ENCODE data around the gene UVRAG.

Gene UVRAG

DNA sequence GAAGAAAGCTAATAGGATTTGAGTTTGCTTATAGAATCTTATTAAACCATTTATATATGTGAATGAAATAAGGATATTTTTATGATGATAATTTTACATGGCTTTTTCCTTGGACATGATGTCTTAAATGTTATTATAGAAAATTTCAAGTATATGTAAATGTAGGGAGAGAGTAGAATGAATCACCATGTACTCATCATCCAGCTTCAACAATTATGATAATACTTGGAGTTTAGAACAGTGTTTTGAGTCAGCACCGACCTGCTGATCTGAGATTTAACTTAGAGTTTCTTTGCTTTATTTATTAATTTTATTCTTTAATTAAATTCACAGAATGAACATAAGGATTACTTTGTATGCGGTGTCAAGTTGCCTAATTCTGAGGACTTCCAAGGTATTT, 193.5 kb downstream of the UVRAG start:
- Histone ChIP-seq H3K4me3 (ENCODE audit: low read length in 2 of 2) (no peak overlapping the region), H4K8ac (ENCODE audit: low read depth, low read length) (no peak overlapping the region), H3K27me3 (ENCODE audit: control insufficient read depth in 3 of 3, insufficient read depth in 3 of 3, low read depth in 1 of 3, low read length in 3 of 3) (no peaks in the 10 kb centered on the region), H2BK5ac (ENCODE audit: low read length) (no peak overlapping the region), H2BK12ac (ENCODE audit: low read length) (no peak overlapping the region), H3K4me1 (ENCODE audit: control insufficient read depth in 2 of 2, insufficient read depth in 1 of 2, low read depth in 1 of 2, low read length in 2 of 2) (no peaks in the 10 kb centered on the region), H2BK120ac (ENCODE audit: low read depth, low read length) (no peak overlapping the region), H3K18ac (ENCODE audit: low read length) (no peak overlapping the region), H2AFZ (ENCODE audit: low read length) (no peak overlapping the region), H3K9ac (ENCODE audit: low read depth, low read length, poor library complexity) (no peak overlapping the region), H3K23ac (ENCODE audit: low read depth, low read length, poor library complexity) (no peak overlapping the region), H4K91ac (ENCODE audit: low read depth, low read length, poor library complexity) (no peak overlapping the region), H3K9me3 (replicated peaks in 1 of 2; ENCODE audit: control insufficient read depth in 2 of 2, insufficient read depth in 1 of 2, low read depth in 1 of 2, low read length in 2 of 2) (peaks cover 0 to 4% of the 10 kb centered on the region in 2 donors), H3K4ac (ENCODE audit: low read length) (no peak overlapping the region), H2AK5ac (ENCODE audit: low read depth, low read length) (no peak overlapping the region), H2BK15ac (ENCODE audit: low read length) (no peak overlapping the region), H3K27ac (replicated peaks; ENCODE audit: low read length) (no peak overlapping the region), H3K14ac (ENCODE audit: low read length) (no peak overlapping the region), H3K36me3 (replicated peaks in 1 of 2; ENCODE audit: control insufficient read depth in 2 of 2, insufficient read depth in 2 of 2, low read length in 2 of 2) (peaks cover 0 to 79% of the 10 kb centered on the region in 2 donors), H3K79me1 (ENCODE audit: low read depth, low read length) (peaks cover 1% of the 10 kb centered on the region), H3K4me2 (ENCODE audit: insufficient read depth, low read length, poor library complexity, severe bottlenecking) (no peak overlapping the region)
- no CpG with 5 or more reads among the region's 2 CpGs for WGBS, 2 donors (ENCODE audit: extremely low coverage in 2 of 2, insufficient read length in 2 of 2, insufficient replicate concordance in 1 of 2)
- DNase-seq (ENCODE audit: low spot score), result no peak

DNA sequence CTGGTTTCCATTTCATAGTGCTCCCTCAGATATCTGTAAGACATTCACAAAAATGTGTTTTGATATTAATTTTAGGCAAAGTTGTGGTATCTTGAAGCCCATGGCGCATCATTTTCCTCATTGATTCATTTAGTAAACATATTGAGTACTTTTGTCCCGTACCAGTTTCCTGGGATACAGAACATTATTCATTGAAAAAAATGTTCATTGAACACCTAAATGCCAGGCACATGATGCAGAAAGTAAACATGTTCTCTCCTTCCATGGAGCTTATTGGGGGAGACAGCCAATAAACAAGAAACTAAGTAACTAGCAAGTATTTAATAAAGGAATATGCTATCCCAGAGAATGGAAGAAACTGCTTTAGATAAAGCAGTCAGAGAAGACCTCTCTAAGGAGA, 195.0 kb downstream of the UVRAG start:
- Histone ChIP-seq H3K18ac (ENCODE audit: low read length) (no peak overlapping the region), H2BK12ac (ENCODE audit: low read length) (no peak overlapping the region), H3K14ac (ENCODE audit: low read length) (no peak overlapping the region), H2AK5ac (ENCODE audit: low read depth, low read length) (no peak overlapping the region), H3K27me3 (ENCODE audit: control insufficient read depth in 3 of 3, insufficient read depth in 3 of 3, low read depth in 1 of 3, low read length in 3 of 3) (no peaks in the 10 kb centered on the region), H3K79me1 (ENCODE audit: low read depth, low read length) (peaks cover 1% of the 10 kb centered on the region), H3K27ac (replicated peaks; ENCODE audit: low read length) (no peak overlapping the region), H3K4me3 (ENCODE audit: low read length in 2 of 2) (no peak overlapping the region), H2AFZ (ENCODE audit: low read length) (no peak overlapping the region), H3K4me1 (ENCODE audit: control insufficient read depth in 2 of 2, insufficient read depth in 1 of 2, low read depth in 1 of 2, low read length in 2 of 2) (no peaks in the 10 kb centered on the region), H2BK120ac (ENCODE audit: low read depth, low read length) (no peak overlapping the region), H3K9ac (ENCODE audit: low read depth, low read length, poor library complexity) (no peak overlapping the region), H3K9me3 (replicated peaks in 1 of 2; ENCODE audit: control insufficient read depth in 2 of 2, insufficient read depth in 1 of 2, low read depth in 1 of 2, low read length in 2 of 2) (peaks cover 0 to 4% of the 10 kb centered on the region in 2 donors), H3K4ac (ENCODE audit: low read length) (no peak overlapping the region), H4K91ac (ENCODE audit: low read depth, low read length, poor library complexity) (no peak overlapping the region), H3K4me2 (ENCODE audit: insufficient read depth, low read length, poor library complexity, severe bottlenecking) (no peak overlapping the region), H3K36me3 (replicated peaks in 1 of 2; ENCODE audit: control insufficient read depth in 2 of 2, insufficient read depth in 2 of 2, low read length in 2 of 2) (peaks cover 0 to 64% of the 10 kb centered on the region in 2 donors), H2BK15ac (ENCODE audit: low read length) (no peak overlapping the region), H3K23ac (ENCODE audit: low read depth, low read length, poor library complexity) (no peak overlapping the region), H2BK5ac (ENCODE audit: low read length) (no peak overlapping the region), H4K8ac (ENCODE audit: low read depth, low read length) (no peak overlapping the region)
- WGBS, 2 donors (ENCODE audit: extremely low coverage in 2 of 2, insufficient read length in 2 of 2, insufficient replicate concordance in 1 of 2), result no CpG with 5 or more reads among the region's 2 CpGs
- no peak for DNase-seq (ENCODE audit: low spot score)

DNA sequence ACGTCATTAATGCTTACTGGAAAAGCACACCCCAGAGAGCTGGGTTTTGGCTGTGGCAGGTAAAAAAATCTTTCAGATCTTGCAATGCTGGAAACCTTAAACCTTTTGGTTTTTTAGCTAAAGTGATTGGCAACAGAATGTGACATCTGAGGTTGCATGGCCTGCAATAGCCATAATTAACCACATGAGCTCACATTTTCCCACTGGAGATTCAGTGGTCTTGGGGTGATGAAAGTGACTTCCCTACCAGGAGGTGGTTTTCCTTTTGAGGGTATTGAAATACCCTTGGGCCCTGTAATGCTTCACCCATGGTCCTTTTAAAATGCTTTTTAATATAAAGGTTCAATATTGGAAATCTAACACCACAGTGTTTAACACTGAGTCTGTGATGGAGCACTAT, 198.5 kb downstream of the UVRAG start:
- H3K18ac ChIP-seq (ENCODE audit: low read length), result no peak overlapping the region
- peaks cover 0 to 51% of the 10 kb centered on the region in 2 donors for H3K36me3 ChIP-seq (replicated peaks in 1 of 2; ENCODE audit: control insufficient read depth in 2 of 2, insufficient read depth in 2 of 2, low read length in 2 of 2)
- no peak overlapping the region for H3K4ac ChIP-seq (ENCODE audit: low read length)
- no peak overlapping the region for H2BK15ac ChIP-seq (ENCODE audit: low read length)
- no peak overlapping the region for H3K4me3 ChIP-seq (ENCODE audit: low read length in 2 of 2)
- no peak overlapping the region for H3K9ac ChIP-seq (ENCODE audit: low read depth, low read length, poor library complexity)
- no CpG with 5 or more reads among the region's 1 CpG for WGBS, 2 donors (ENCODE audit: extremely low coverage in 2 of 2, insufficient read length in 2 of 2, insufficient replicate concordance in 1 of 2)
- no peak overlapping the region for H2AK5ac ChIP-seq (ENCODE audit: low read depth, low read length)
- no peak overlapping the region for H2AFZ ChIP-seq (ENCODE audit: low read length)
- peaks cover 0 to 17% of the 10 kb centered on the region in 2 donors for H3K9me3 ChIP-seq (replicated peaks in 1 of 2; ENCODE audit: control insufficient read depth in 2 of 2, insufficient read depth in 1 of 2, low read depth in 1 of 2, low read length in 2 of 2)
- no peaks in the 10 kb centered on the region for H3K27me3 ChIP-seq (ENCODE audit: control insufficient read depth in 3 of 3, insufficient read depth in 3 of 3, low read depth in 1 of 3, low read length in 3 of 3)
- H3K79me1 ChIP-seq (ENCODE audit: low read depth, low read length), result peaks cover 1% of the 10 kb centered on the region
- H4K8ac ChIP-seq (ENCODE audit: low read depth, low read length), result no peak overlapping the region
- H3K27ac ChIP-seq (replicated peaks; ENCODE audit: low read length), result no peak overlapping the region
- no peak overlapping the region for H3K4me2 ChIP-seq (ENCODE audit: insufficient read depth, low read length, poor library complexity, severe bottlenecking)
- no peak for DNase-seq (ENCODE audit: low spot score)
- no peak overlapping the region for H2BK120ac ChIP-seq (ENCODE audit: low read depth, low read length)
- H3K14ac ChIP-seq (ENCODE audit: low read length), result no peak overlapping the region
- no peak overlapping the region for H4K91ac ChIP-seq (ENCODE audit: low read depth, low read length, poor library complexity)
- no peak overlapping the region for H2BK12ac ChIP-seq (ENCODE audit: low read length)
- no peak overlapping the region for H2BK5ac ChIP-seq (ENCODE audit: low read length)
- H3K23ac ChIP-seq (ENCODE audit: low read depth, low read length, poor library complexity), result no peak overlapping the region
- no peaks in the 10 kb centered on the region for H3K4me1 ChIP-seq (ENCODE audit: control insufficient read depth in 2 of 2, insufficient read depth in 1 of 2, low read depth in 1 of 2, low read length in 2 of 2)

DNA sequence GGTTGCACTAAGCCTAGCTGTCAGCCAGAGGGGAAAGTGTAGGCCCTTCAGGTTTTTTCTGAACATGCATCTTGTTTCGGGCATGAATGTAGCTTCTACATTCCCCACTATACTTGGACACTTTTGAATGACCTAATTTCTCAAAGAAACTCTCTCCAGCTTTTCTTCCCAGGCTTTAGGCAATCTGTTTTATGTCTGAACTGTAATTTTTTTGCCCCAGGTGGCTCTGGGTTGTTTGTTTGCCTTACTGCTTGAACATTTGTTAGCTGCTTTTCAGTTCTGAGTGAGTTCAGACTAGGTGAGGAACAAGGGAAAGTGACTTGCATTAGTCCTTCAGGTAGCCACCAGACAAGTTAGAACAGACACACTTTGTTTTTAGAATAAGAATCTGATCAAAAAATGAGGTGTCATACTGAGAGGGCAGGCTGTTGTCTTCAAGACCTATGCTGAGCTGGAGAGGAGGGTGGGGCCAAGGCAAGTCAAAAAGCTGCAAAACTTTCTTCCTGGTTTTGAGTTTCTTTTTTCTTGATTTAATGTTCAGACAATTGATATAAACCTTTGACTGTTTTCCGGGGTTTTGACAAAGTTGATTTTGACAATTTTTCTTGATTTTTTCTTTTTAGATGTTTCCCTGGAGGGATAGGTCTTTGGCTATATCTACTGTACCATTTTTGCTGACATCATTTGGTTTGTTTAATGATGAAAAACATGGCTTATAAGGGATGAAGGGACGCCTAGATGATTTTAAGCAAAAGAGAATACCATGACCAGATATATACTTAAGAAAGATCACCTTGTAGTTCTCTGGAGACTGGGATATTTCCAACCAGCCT, 208.4 kb downstream of the UVRAG start:
- peaks cover 2 to 4% of the 10 kb centered on the region in 2 donors for H3K4me1 ChIP-seq (ENCODE audit: control insufficient read depth in 2 of 2, insufficient read depth in 1 of 2, low read depth in 1 of 2, low read length in 2 of 2)
- no peaks in the 10 kb centered on the region for H3K79me1 ChIP-seq (ENCODE audit: low read depth, low read length)
- H3K23ac ChIP-seq (ENCODE audit: low read depth, low read length, poor library complexity), result no peak overlapping the region
- no peak overlapping the region for H2AFZ ChIP-seq (ENCODE audit: low read length)
- H3K18ac ChIP-seq (ENCODE audit: low read length), result no peak overlapping the region
- no peak overlapping the region for H4K91ac ChIP-seq (ENCODE audit: low read depth, low read length, poor library complexity)
- no peak overlapping the region for H3K9ac ChIP-seq (ENCODE audit: low read depth, low read length, poor library complexity)
- H2AK5ac ChIP-seq (ENCODE audit: low read depth, low read length), result no peak overlapping the region
- H3K27me3 ChIP-seq (ENCODE audit: control insufficient read depth in 3 of 3, insufficient read depth in 3 of 3, low read depth in 1 of 3, low read length in 3 of 3), result no peaks in the 10 kb centered on the region
- H3K4ac ChIP-seq (ENCODE audit: low read length), result no peak overlapping the region
- no peak overlapping the region for H2BK5ac ChIP-seq (ENCODE audit: low read length)
- H3K4me2 ChIP-seq (ENCODE audit: insufficient read depth, low read length, poor library complexity, severe bottlenecking), result no peak overlapping the region
- H3K4me3 ChIP-seq (ENCODE audit: low read length in 2 of 2), result no peak overlapping the region
- H4K8ac ChIP-seq (ENCODE audit: low read depth, low read length), result no peak overlapping the region
- peaks cover 2 to 24% of the 10 kb centered on the region in 2 donors for H3K36me3 ChIP-seq (replicated peaks in 1 of 2; ENCODE audit: control insufficient read depth in 2 of 2, insufficient read depth in 2 of 2, low read length in 2 of 2)
- H3K9me3 ChIP-seq (replicated peaks in 1 of 2; ENCODE audit: control insufficient read depth in 2 of 2, insufficient read depth in 1 of 2, low read depth in 1 of 2, low read length in 2 of 2), result peaks cover 2 to 5% of the 10 kb centered on the region in 2 donors
- H3K14ac ChIP-seq (ENCODE audit: low read length), result no peak overlapping the region
- H2BK15ac ChIP-seq (ENCODE audit: low read length), result no peak overlapping the region
- no peak for DNase-seq (ENCODE audit: low spot score)
- no peak overlapping the region for H2BK120ac ChIP-seq (ENCODE audit: low read depth, low read length)
- no peak overlapping the region for H3K27ac ChIP-seq (replicated peaks; ENCODE audit: low read length)
- no peak overlapping the region for H2BK12ac ChIP-seq (ENCODE audit: low read length)
- no CpG with 5 or more reads among the region's 3 CpGs for WGBS, 2 donors (ENCODE audit: extremely low coverage in 2 of 2, insufficient read length in 2 of 2, insufficient replicate concordance in 1 of 2)

Measured in neuronal stem cell (in vitro differentiated cells).